ENCODE data around the gene MRPS12. TPM values are rescaled to one million over a fixed set of nuclear protein-coding genes. Genes with fewer than 3 reads are reported as not detected.

Gene MRPS12
- polyA plus RNA-seq, 3 donors = 15.2 to 21.4 (median 15.8) TPM

DNA sequence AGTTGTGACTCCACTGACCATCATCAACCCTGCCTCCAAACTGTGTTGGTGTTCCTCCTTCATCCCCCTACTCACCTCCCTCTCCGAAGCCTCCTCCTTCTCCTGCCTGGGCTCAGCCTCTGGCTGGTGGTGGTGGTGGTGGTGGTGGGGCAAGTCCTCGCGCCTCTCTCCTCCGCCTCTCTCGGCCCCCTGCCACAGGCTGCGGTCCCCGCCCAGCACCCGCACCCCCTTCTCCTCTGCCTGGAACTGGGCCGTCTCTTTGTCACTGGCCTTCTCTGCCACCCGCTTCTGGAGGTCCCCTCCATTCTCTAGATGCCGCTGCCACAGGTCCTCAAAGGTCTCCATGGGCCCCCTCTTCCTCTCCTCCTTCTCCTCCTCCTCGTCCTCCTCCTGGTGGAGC is 20.3 kb upstream of the MRPS12 start:
- DNase-seq (ENCODE audit: low read depth in 3 of 3, low spot score in 2 of 3) = no peak

- DNase-seq (ENCODE audit: low read depth in 3 of 3, low spot score in 2 of 3) = no peak
These were observed 19.2 kb upstream of the MRPS12 start for GRCh38 chr19:38911388-38912001.

DNA sequence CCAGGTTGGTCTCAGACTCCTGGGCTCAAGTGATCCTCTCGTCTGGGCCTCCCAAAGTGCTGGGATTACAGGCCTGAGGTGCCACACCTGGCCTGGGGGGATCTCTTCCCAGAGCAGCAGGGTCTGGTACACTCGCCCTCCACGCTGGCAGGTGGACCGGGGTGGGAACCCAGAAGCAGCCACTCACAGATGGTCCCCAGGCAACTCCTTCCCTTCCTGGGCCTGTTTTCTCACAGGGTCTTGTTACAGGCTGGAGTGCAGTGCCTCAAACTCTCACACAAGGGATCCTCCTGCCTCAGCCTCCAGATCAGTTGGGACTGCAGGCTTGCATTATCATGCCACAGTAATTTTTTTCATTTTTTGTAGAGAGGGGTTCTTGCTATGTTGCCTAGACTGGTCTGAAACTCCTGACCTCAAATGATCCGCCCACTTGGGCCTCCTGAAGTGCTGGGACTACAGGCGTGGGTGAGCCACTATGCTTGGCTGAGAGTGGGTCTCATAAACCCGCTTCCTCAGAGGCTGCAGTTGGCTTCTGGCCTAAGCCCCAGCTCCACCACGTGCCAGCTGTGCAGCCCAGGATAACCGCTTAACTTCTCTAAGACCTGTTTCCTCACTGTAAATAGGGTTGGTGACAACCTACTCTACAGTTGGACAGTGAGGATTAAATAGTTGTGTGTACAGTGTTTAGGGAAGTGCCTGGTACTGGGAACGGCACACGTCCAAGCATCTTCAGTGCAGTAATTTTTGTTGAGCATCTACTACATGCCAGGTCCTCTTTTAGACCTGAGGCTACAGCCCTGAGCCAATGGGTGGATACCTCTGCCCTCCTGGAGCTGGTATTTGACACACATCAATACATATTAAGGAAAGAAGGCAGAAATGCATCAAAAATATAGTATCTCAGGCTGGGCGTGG is 17.9 kb upstream of the MRPS12 start:
- DNase-seq (ENCODE audit: low read depth in 3 of 3, low spot score in 2 of 3) = no peak

GRCh38 chr19:38913958-38914357 is 16.8 kb upstream of the MRPS12 start:
- no peak for DNase-seq (ENCODE audit: low read depth in 3 of 3, low spot score in 2 of 3)

- no peak for DNase-seq (ENCODE audit: low read depth in 3 of 3, low spot score in 2 of 3)
These were observed 15.1 kb upstream of the MRPS12 start for GRCh38 chr19:38915329-38916321.

DNA sequence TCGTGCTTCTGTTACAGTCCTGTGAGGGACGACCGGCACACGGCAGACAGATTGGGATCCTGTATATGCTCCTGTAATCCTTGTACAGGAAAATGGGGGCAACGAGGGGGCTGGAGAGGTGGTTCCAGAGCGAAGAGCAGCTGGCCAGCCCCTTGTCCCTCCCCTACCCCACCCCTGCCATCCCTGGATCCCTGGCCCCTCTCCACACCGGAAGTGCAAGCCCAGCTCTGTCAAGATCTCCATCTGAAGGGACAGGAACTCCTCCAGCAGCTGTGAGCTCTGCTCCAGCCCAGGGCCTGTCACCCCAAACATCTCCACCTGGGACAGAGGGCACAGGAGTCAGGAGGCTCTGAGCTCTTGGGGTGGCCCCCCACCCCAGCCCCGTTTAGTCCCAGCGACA is 13.2 kb upstream of the MRPS12 start:
- DNase-seq (ENCODE audit: low read depth in 3 of 3, low spot score in 2 of 3) = no peak

DNA sequence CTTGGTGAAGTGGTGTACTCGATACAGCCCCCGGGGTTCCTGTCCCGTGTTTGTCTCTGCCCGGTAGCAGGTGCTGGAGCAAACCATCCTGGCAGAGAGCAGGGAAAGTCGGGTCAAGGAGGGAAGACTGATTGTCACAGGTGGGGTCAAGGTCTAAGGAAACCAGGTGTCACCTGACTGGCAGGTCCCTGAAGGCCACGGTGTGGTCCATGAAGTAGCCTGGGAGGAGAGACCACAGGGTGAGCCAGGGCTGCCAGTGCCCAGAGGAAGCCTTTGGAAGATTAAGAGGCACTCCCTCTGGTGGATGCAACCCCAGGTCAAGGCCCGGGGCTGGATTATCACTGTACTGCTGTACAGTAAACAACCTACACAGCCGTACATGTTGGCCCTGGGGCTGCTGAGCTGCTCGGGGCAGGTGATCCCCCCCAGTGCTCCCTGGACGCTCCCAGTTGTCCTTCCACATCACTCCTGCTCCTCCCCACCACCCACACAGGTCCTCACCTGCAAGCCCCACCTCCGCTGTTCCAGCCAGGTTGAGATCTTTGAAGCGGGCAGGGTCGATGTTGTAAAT is 12.7 kb upstream of the MRPS12 start:
- no peak for DNase-seq (ENCODE audit: low read depth in 3 of 3, low spot score in 2 of 3)

GRCh38 chr19:38918526-38918925 is 12.2 kb upstream of the MRPS12 start:
- DNase-seq (ENCODE audit: low read depth in 3 of 3, low spot score in 2 of 3) = no peak

DNA sequence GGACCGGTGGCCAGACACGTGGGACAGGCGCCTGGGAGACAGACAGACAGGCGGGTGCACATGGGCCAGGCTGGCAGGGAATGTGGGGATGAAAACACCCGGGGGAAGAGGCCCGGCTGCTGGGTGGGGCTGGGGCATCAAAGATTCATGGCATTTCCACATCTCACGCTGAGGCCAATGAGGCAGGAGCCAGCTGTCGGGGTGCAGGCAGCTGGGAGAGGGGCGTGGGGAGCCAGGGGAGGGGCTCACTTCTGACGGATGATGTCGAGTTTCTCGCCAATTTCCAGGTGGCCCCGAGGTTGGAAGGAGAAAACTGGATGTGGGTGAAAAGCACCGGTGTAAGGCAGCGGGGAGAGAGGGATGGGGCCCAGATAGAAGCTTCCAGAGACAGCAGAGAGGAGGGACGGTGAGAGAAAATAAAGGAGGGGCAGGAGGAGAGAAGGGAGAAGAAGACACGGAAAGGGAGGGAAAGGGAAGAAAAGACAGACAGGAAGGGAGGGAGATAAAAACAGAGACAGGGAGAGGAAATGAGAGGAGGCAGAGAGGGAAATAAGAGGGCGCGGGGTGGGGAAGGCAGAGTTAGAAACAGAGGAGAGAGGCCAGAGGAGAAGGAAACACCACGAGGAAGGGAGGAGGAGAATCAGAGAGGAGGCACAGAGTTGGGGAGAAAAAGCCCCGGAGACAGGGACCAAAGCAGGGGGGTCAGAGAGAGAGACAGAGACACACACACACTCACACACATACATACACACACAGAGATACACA is 10.7 kb upstream of the MRPS12 start:
- no peak for DNase-seq (ENCODE audit: low read depth in 3 of 3, low spot score in 2 of 3)

- no peak for DNase-seq (ENCODE audit: low read depth in 3 of 3, low spot score in 2 of 3)
These were observed 9.9 kb upstream of the MRPS12 start for GRCh38 chr19:38920602-38921419.

- DNase-seq (ENCODE audit: low read depth in 3 of 3, low spot score in 2 of 3) = no peak
These were observed 9.1 kb upstream of the MRPS12 start for GRCh38 chr19:38921420-38922274.

- no peak for DNase-seq (ENCODE audit: low read depth in 3 of 3, low spot score in 2 of 3)
These were observed 8.3 kb upstream of the MRPS12 start for GRCh38 chr19:38922482-38922881.

- no peak for DNase-seq (ENCODE audit: low read depth in 3 of 3, low spot score in 2 of 3)
These were observed 6.4 kb upstream of the MRPS12 start for GRCh38 chr19:38924388-38924787.

DNA sequence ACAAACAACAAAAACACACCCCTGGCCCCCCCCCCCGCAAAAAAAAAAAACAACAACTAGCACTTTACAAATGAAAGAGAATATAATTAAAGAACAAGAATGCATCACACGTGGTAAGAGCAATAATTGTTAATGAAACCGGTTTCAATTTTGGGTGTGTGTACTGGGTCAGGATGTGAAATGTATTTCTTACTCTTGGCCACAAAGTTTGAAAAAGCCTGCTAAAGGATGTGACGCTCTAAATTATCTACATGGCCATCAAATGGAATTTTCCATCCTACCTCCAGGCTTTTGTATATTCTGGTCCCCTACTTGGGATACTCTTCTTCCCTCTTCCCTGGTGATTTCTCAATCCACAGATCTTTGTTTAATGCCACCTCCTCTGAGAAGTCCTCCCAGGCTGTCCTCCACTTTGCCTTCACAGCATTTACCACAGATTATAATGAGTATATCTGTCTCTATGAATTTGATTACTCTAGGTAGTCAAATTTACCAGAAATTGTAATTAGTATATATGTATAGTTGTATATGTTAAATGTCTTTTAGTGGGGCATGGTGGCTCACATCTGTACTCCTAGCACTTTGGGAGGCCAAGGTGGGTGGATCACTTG is 2.2 kb upstream of the MRPS12 start:
- DNase-seq (ENCODE audit: low read depth in 3 of 3, low spot score in 2 of 3) = no peak

DNA sequence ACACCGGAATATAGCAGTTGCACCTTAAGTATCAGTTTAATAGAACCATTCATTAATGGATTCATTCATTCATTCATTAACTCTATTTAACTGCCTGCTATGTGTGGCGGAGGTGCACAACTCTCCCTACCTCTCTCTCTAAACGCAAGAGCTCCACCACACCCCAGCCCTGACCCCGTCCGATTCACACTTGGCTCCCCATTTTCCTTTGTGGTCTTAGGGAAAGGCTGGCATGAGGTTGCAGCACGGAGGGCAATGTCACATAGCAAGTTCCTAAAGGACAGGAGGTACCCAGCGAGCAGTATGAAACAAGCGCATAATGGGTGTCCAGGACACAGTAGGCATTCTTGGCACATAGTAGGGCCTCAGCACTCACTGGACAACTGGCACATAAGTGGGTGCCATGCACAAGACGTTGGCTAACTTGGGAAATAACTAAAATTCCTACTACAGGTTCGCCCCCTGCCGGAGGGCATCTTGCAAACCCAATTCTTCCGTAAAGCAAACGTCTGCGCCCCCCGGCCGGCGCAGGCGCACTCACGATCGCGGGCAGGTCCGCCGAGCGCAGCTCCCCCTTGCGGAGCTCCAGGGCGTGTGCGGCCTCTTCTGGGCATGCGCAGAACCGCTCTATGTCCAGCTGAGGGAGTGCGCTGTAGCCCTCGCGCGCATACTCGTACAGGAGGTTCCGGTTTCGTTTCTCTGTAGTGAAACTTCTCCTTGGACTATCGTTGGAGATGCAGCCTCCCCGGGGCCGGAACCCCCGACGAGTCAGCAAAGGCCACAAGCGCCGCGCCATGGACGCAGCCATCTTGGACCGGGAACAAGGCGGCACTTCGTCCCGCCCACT is 592 bp upstream of the MRPS12 start, which contains the start of gene SARS2:
Gene SARS2 (minus strand): TSS at position 835 of the 847 bp plus-strand sequence. CDS start 27 bp downstream, at position 808.
- DNase-seq (ENCODE audit: low read depth in 3 of 3, low spot score in 2 of 3) = peak in 2 of 3 donors; percentile 79 to 93

DNA sequence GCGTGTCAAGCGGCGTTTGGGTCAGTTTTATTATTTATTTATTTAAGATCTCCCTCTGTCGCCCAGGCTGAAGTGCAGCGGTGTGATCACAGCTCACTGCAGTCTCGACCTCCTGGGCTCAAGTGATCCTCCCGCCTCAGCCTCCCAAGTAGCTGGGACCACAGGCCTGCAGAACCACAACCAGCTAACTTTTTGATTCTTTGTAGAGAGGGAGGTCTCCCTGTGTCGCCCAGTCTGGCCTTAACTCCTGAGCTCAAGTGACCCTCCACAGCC is 713 bp downstream of the MRPS12 start:
- DNase-seq (ENCODE audit: low read depth in 3 of 3, low spot score in 2 of 3) = no peak

All from right renal cortex interstitium (tissue), 3 donors.